DMS153 (cell line): ENCODE results near the gene RNF168.
"Not testable (repeated sequence)": the region's sequence is repeated elsewhere in the genome, so short reads cannot be mapped to it uniquely, and the experiment has no call there.

ENCODE experiments used
- DNase-seq: peaks from one replicate; lab custom pipeline; 2025; lab: John Stamatoyannopoulos, UW

The RNF168 gene

DNA sequence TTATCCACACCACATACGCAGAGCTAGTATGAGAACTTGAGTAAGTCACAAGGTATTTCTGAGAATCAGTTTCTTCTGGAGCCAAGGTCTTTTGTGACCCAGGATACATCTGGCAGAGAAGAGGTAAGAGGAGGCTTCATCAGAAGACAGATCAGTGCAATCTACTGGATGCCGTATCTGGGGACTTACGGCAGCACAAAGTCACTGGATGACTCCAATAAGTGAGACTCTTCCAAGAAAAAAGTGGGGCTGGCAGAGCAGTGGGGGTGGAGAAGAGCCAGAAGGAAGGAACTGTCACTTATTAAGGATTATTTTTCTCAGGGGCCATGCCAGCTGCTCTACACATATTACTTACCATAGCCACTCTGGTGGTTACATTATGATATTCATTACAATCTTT, 39.8 kb downstream of the RNF168 start:
- no peak for DNase-seq

GRCh38 chr3:196463478-196463756, 40.2 kb downstream of the RNF168 start:
- no peak for DNase-seq

- not testable (repeated sequence) for DNase-seq
These were observed 40.7 kb downstream of the RNF168 start for GRCh38 chr3:196462680-196463477.

GRCh38 chr3:196458063-196458462, 45.5 kb downstream of the RNF168 start:
- no peak for DNase-seq

DNA sequence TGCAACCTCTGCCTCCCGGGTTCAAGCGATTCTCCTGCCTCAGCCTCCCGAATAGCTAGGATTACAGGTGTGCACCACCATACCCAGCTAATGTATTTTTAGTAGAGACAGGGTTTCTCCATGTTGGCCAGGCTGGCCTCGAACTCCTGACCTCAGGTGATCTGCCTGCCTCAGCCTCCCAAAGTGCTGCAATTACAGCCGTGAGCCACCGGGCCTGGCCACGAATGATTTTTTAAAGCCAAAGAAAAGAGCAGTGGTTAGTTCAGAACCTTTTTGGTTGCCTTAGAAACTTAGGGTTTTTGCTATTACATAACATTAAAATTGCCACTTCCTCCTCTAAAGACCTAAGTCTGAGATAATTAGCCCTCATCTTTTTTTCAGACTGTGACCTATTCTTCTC, 46.1 kb downstream of the RNF168 start:
- DNase-seq, result not testable (repeated sequence)

GRCh38 chr3:196454935-196455334, 48.6 kb downstream of the RNF168 start:
- no peak for DNase-seq

DNA sequence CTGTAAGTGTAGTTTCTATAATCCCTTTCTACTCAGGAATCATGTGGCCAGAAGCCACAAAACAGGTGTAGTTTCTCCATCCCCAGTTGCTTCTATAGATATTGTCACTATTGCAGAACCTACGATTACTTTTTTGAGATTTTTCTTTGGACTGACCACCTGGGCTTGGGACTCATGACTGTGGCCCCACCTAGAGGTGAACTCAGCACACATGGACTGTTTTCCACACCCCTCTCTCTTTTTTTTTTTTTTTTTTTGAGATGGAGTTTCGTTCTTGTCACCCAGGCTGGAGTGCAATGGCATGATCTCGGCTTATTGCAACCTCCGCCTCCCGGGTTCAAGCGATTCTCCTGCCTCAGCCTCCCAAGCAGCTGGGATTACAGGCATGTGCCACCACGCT, 58.2 kb downstream of the RNF168 start:
- DNase-seq, result not testable (repeated sequence)

DNA sequence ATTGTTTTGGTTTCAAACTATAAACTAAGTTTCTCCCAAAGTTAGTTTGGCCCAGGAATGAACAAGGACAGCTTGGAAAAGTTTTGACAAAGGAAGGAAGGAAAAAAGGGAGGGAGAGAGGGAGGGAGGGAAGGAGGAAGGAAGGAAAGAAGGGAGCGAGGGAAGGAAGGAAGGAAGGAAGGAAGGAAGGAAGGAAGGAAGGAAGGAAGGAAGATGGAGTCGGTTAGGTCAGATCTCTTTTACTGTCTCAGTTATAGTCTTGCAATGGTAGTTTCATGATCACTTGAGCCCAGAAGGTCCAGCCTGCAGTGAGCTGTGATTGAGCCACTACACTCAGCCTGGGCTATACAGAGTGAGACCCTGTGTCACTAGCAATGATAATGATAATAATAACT, 59.1 kb downstream of the RNF168 start:
- DNase-seq, result no peak

DNA sequence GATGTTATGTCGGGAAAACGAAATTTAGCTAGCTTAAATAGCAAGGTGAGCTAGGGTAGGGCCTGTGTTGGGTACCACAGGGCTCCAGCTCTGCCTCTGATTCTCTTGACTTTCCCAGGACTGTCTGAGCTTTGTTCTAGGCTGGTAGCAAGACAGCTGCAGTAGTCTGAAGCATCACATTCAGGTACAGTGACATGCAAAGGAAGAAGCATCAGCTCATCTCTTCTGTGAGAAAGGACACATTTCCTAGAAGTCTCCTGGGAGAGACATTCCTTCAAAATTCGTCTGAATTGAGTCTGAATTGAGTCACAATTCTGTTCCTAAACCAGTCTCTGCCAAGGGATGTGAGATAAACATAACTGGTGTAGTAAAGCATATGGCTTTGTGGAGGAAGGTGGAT, 62.9 kb downstream of the RNF168 start:
- no peak for DNase-seq

DNA sequence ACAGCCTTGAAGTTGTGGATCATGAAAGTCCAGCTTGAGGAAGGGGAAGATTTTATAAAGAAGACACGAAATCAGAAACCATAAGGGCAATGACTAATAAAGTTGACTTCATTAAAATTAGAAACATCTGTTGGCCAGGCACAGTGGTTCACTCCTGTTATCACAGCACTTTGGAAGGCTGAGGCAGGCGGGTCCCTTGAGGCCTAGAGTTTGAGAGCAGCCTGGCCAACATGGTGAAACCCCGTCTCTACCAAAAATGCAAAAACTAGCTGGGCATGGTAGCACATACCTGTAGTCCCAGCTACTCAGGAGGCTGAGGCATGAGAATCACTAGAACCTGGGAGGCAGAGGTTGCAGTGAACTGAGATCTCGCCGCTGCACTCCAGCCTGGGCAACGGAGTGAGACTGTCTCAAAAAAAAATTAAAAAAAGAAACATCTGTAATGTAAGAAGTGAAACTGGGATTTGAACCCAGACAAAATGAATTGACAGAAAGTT, 63.5 kb downstream of the RNF168 start:
- DNase-seq, result no peak

- peak; percentile 90 for DNase-seq
These were observed 71.3 kb downstream of the RNF168 start, which contains the start of gene UBXN7 for GRCh38 chr3:196432137-196432879. Gene UBXN7, minus strand, starts transcription at chr3:196432427. Its CDS starts 28 bp downstream, at chr3:196432399.

DNA sequence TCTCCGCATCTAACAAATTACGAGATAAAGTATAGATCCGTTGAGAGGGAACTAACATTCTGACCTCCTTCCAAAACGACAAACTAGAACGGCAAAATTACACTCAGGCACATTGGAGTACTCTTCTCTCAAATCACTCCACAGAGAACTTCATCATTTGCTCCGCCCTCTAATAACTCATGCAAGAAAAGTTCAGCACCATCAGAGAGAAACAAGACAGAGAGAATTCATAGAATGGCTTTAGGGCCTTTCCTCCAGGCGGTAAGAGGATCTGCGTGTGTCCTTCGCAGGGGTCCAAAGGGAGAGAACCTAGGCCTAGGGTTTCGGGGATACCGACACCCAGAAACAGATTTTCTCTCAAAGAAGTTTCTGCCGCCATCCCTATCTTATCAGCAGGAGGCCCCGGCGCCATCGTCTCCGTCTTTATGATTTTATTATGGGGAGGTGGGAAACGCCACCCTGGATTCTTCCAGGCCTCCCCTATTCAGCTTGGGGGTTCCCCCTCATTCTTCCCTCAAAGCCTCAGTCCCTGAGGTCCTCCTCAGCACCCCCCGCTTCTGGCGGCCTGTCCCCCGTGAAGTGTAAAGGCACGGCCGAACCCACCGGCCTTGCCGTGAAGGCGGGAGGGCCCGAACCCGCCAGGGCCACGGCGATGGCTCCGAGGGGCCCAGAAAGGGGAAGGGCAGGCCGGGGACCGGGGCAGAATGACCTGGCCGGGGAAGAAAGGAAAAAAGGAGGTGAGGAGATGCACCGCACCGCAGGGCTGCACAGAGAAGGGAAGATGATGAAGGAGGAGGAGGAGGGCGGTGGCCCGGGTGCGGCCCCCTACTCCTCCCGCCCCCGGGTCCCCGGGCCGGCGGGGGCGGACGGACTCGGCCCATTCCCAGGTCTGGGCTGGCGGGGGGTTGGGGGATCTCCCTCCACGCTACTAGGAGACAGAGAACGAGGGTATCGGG, 72.1 kb downstream of the RNF168 start:
- no peak for DNase-seq

GRCh38 chr3:196428041-196428440, 75.5 kb downstream of the RNF168 start:
- DNase-seq, result no peak

GRCh38 chr3:196424421-196424820, 79.1 kb downstream of the RNF168 start:
- not testable (repeated sequence) for DNase-seq

- DNase-seq, result peak; percentile 35
These were observed 80.4 kb downstream of the RNF168 start for GRCh38 chr3:196423044-196423781.

DNA sequence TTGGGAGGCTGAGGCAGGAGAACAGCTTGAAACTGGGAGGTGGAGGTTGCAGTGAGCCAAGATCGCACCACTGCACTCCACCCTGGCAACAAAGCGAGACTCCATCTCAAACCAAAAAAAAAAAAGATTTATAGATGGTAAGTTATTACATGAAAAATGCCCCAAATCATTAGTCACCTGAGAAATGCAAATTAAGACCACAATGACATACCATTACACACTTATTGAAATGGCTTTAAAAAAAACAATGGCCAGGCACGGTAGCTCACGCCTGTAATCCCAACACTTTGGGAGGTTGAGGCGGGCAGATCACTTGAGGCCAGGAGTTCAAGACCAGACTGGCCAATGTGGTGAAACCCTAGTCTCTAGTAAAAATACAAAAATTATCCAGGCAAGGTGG, 81.9 kb downstream of the RNF168 start:
- DNase-seq, result not testable (repeated sequence)

- no peak for DNase-seq
These were observed 84.2 kb downstream of the RNF168 start for GRCh38 chr3:196419386-196419785.
